HepG2 (cell line): ENCODE measurements around the gene DNMBP. TPM values are rescaled to one million over a fixed set of nuclear protein-coding genes. Genes with fewer than 3 reads are reported as not detected.
A peak's percentile ranks its signal among the peaks of the same experiment; 100 is the strongest.

Source experiments
- CTCF ChIP-seq: sonication (generic); formaldehyde crosslinking; IDR thresholded peaks from 2 replicates; pipeline ENCODE4 v1.5.0; 2020; ENCODE audit warnings: mild to moderate bottlenecking, missing genetic modification reagents, moderate library complexity
- DRAP1 ChIP-seq: IDR thresholded peaks from 2 replicates; pipeline ENCODE4 v1.6.1; 2016; ENCODE audit warnings: missing genetic modification reagents, missing compliant biosample characterization
- FOXP1 ChIP-seq, 2 experiments: fragments of 450-650 bp in 1 of 2; IDR thresholded peaks; 2 replicates each; pipeline ENCODE4 v1.6.1; 2017 to 2018; ENCODE audit warnings: antibody characterized with exemption in 1 of 2
- IKZF1 ChIP-seq: fragments of 450-650 bp; IDR thresholded peaks from 2 replicates; pipeline ENCODE4 v1.7.1; 2016
- JUND ChIP-seq: sonication (generic); formaldehyde crosslinking; IDR thresholded peaks from 2 replicates; pipeline ENCODE4 v1.8.0; 2022; ENCODE audit warnings: mild to moderate bottlenecking, missing genetic modification reagents
- RARG ChIP-seq: sonication (generic); formaldehyde crosslinking; IDR thresholded peaks from 2 replicates; pipeline ENCODE4 v1.4.0; 2020; ENCODE audit warnings: low read depth, mild to moderate bottlenecking, missing genetic modification reagents
- RFXAP ChIP-seq: sonication (generic); formaldehyde crosslinking; IDR thresholded peaks from 2 replicates; pipeline ENCODE4 v1.4.0; 2020; ENCODE audit warnings: missing genetic modification reagents, borderline replicate concordance
- SMAD9 ChIP-seq: sonication (generic); formaldehyde crosslinking; IDR thresholded peaks from 2 replicates; pipeline ENCODE4 v1.5.1; 2020; ENCODE audit warnings: mild to moderate bottlenecking, missing genetic modification reagents
- SOX6 ChIP-seq, 2 experiments: fragments of 450-650 bp in 1 of 2; sonication (generic) in 1 of 2; formaldehyde crosslinking in 1 of 2; IDR thresholded peaks; 2 replicates each; pipeline versions ENCODE4 v1.4.0 to v1.6.1; 2017 to 2020; ENCODE audit warnings: antibody characterized with exemption in 1 of 2, mild to moderate bottlenecking in 1 of 2, missing genetic modification reagents in 1 of 2
- SYNCRIP ChIP-seq: fragments of 200-400 bp; formaldehyde crosslinking; IDR thresholded peaks from 2 replicates; pipeline ENCODE4 v1.6.1; 2018; ENCODE audit warnings: mild to moderate bottlenecking, low read depth, low read length; ENCODE audit not compliant: insufficient read depth
- ZBTB40 ChIP-seq, 2 experiments: fragments of 450-650 bp in 1 of 2; sonication (generic) in 1 of 2; formaldehyde crosslinking in 1 of 2; IDR thresholded peaks; 2 replicates each; pipeline versions ENCODE4 v1.6.1 to v1.8.0; 2016 to 2022; ENCODE audit warnings: antibody characterized with exemption in 1 of 2, mild to moderate bottlenecking in 1 of 2, missing genetic modification reagents in 1 of 2
- ZMYM2 ChIP-seq: sonication (generic); formaldehyde crosslinking; IDR thresholded peaks from 2 replicates; pipeline ENCODE4 v1.8.0; 2022; ENCODE audit warnings: mild to moderate bottlenecking, missing genetic modification reagents
- ZNF20 ChIP-seq: sonication (generic); formaldehyde crosslinking; IDR thresholded peaks from 2 replicates; pipeline ENCODE4 v1.4.0; 2020; ENCODE audit warnings: mild to moderate bottlenecking, moderate library complexity, missing genetic modification reagents
- ZNF501 ChIP-seq: sonication (generic); formaldehyde crosslinking; IDR thresholded peaks from 2 replicates; pipeline ENCODE4 v1.5.1; 2020; ENCODE audit warnings: mild to moderate bottlenecking, moderate library complexity, missing genetic modification reagents
- ZNF615 ChIP-seq: sonication (generic); formaldehyde crosslinking; IDR thresholded peaks from 2 replicates; pipeline ENCODE4 v1.5.0; 2020; ENCODE audit warnings: mild to moderate bottlenecking, missing genetic modification reagents, borderline replicate concordance
- ZSCAN25 ChIP-seq: sonication (generic); formaldehyde crosslinking; IDR thresholded peaks from 2 replicates; pipeline ENCODE4 v1.8.0; 2022; ENCODE audit warnings: mild to moderate bottlenecking, missing genetic modification reagents
- polyA plus RNA-seq, 8 experiments: library from polyadenylated mRNA; depleted of rRNA in 3 of 8; stranded (reverse) in 7 of 8; unstranded in 1 of 8; fragments of >200 nt; fragmentation: Illumina TruSeq in 4 of 8; extraction: Trizol in 4 of 8; gene quantifications; 2 replicates each; pipeline versions ENCODE4 v1.2.1 to v1.2.3, GENCODE V29; 2011 to 2016; ENCODE audit warnings: low read depth in 4 of 8, missing spikeins in 1 of 8, mixed read lengths in 1 of 8; ENCODE audit not compliant: insufficient read depth in 1 of 8
- total RNA-seq, 5 experiments: library from RNA; depleted of rRNA; stranded (reverse); fragments of >200 nt; fragmentation: Illumina TruSeq; extraction: Trizol; gene quantifications; 2 replicates each; pipeline ENCODE4 v1.2.3, GENCODE V29; 2016; ENCODE audit warnings: low read depth in 1 of 5
- TF ChIP-seq, protein P1 (sequence below): IDR thresholded peaks from 2 replicates; pipeline ENCODE4 v1.6.1; 2012; ENCODE audit warnings: low read depth, low read length, improper control_type of control experiment

The DNMBP gene
- total and polyA plus RNA-seq, 2 of the 13 experiments (the other 11 are each of a cell fraction or from before 2014, with no cell fraction given), result 3.6 to 6.3 TPM

- TF ChIP-seq ZBTB40 (IDR thresholded peaks at IDR 0.05) (no peak), ZBTB40 (CRISPR knock-in tag; IDR thresholded peaks at IDR 0.05) (no peak), IKZF1 (no peak), ZNF501 (CRISPR knock-in tag) (no peak), DRAP1 (no peak), ZNF615 (CRISPR knock-in tag) (no peak), JUND (CRISPR knock-in tag) (no peak), ZMYM2 (CRISPR knock-in tag) (no peak), SOX6 (IDR thresholded peaks at IDR 0.05) (no peak), SOX6 (CRISPR knock-in tag; IDR thresholded peaks at IDR 0.05) (no peak), ZNF20 (CRISPR knock-in tag) (no peak), RARG (CRISPR knock-in tag) (no peak), RFXAP (CRISPR knock-in tag) (no peak), SYNCRIP (no peak), FOXP1 (IDR thresholded peaks at IDR 0.05) (no peak), FOXP1 (CRISPR knock-in tag; IDR thresholded peaks at IDR 0.05) (no peak), SMAD9 (CRISPR knock-in tag) (no peak), CTCF (CRISPR knock-in tag) (peak; percentile 92), ZSCAN25 (CRISPR knock-in tag) (no peak)
- TF ChIP-seq, protein P1, sequence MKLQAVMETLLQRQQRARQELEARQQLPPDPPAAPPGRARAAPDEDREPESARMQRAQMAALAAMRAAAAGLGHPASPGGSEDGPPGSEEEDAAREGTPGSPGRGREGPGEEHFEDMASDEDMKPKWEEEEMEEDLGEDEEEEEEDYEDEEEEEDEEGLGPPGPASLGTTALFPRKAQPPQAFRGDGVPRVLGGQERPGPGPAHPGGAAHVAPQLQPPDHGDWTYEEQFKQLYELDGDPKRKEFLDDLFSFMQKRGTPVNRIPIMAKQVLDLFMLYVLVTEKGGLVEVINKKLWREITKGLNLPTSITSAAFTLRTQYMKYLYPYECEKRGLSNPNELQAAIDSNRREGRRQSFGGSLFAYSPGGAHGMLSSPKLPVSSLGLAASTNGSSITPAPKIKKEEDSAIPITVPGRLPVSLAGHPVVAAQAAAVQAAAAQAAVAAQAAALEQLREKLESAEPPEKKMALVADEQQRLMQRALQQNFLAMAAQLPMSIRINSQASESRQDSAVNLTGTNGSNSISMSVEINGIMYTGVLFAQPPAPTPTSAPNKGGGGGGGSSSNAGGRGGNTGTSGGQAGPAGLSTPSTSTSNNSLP, result no peak
Measured at GRCh38 chr10:99845837-99846382, 163.8 kb downstream of the DNMBP start (continued).
